HepG2 (cell line): ENCODE measurements around the gene IL18. TPM values are rescaled to one million over a fixed set of nuclear protein-coding genes. Genes with fewer than 3 reads are reported as not detected.

Source experiments
- ATAC-seq: fragments of 200-7000 bp; cut with Tn5 transposase; 3 replicates; pipeline ENCODE4 v1.9.1; 2020; ENCODE audit warnings: mild to moderate bottlenecking, moderate library complexity
- BruUV-seq: library from RNA; stranded (reverse); fragments of 400-500 nt; replicated peaks from 2 replicates; lab custom pipeline; 2021; lab: Mats Ljungman, UMichigan
- CTCF ChIA-PET: fragments of 300-600 bp; formaldehyde crosslinking; extraction: SDS; loops from one replicate; lab custom pipeline; 2021; ENCODE audit warnings: low total read pairs, inconsistent platforms, low intra/inter-chr PET ratio; lab: Yijun Ruan, JAX
- POLR2A ChIA-PET: fragments of 350-600 bp; sonication (Branson Sonifier 250); formaldehyde crosslinking; loops from one replicate; lab custom pipeline; 2020; ENCODE audit warnings: antibody characterized with exemption, inconsistent platforms; lab: Yijun Ruan, JAX
- DNase-seq: peaks from one replicate; pipeline ENCODE4 v3.0.0-alpha.2; 2015; ENCODE audit warnings: low spot score
- FAIRE-seq: peaks from 3 replicates; lab custom pipeline; 2011; peaks lifted over from hg19 to GRCh38; lab: Jason Lieb, UNC
- H2AFZ ChIP-seq: one replicate; pipeline ENCODE4 v1.6.1; 2011; ENCODE audit warnings: low read length, inconsistent platforms
- H3K27ac ChIP-seq: fragments of 300-600 bp; 3 replicates; pipeline ENCODE4 v1.8.0; 2011; ENCODE audit warnings: mixed run types, mild to moderate bottlenecking, mixed read lengths, low read length, inconsistent platforms; ENCODE audit not compliant: insufficient read depth; ENCODE audit errors: extremely low read length
- H3K27me3 ChIP-seq, 2 experiments: fragments of 200-600 bp in 1 of 2; 2 replicates in 1 of 2; 3 replicates in 1 of 2; pipeline versions ENCODE4 v1.6.0 to v1.8.0; 2011; ENCODE audit warnings: low read length in 2 of 2, mild to moderate bottlenecking in 2 of 2, moderate library complexity in 2 of 2, inconsistent platforms in 1 of 2; ENCODE audit not compliant: insufficient read depth in 2 of 2, control insufficient read depth in 1 of 2
- H3K36me3 ChIP-seq, 2 experiments: fragments of 200-600 bp in 1 of 2; replicated peaks in 1 of 2; 2 replicates in 1 of 2; 3 replicates in 1 of 2; pipeline versions ENCODE4 v1.5.1 to v1.8.0; 2011; ENCODE audit warnings: low read length in 2 of 2, inconsistent platforms in 1 of 2; ENCODE audit not compliant: insufficient read depth in 2 of 2, control insufficient read depth in 1 of 2
- H3K4me1 ChIP-seq: 2 replicates; pipeline ENCODE4 v1.5.1; 2012; ENCODE audit warnings: low read length, inconsistent platforms; ENCODE audit not compliant: insufficient read depth
- H3K4me2 ChIP-seq: 2 replicates; pipeline ENCODE4 v1.6.0; 2011; ENCODE audit warnings: low read depth, low read length, inconsistent platforms
- H3K4me3 ChIP-seq, 3 experiments: fragments of 200-600 bp in 1 of 3; sonication (generic), shearing (Covaris generic) in 1 of 3; replicated peaks in 1 of 3; 2 replicates each; pipeline ENCODE4 v1.5.1; 2011 to 2016; ENCODE audit warnings: low read length in 3 of 3, inconsistent platforms in 2 of 3, low read depth in 2 of 3, mild to moderate bottlenecking in 2 of 3, control low read depth in 1 of 3, mixed read lengths in 1 of 3; ENCODE audit not compliant: insufficient read depth in 1 of 3
- H3K79me2 ChIP-seq: one replicate; pipeline ENCODE4 v1.6.1; 2011; ENCODE audit warnings: low read length, inconsistent platforms; ENCODE audit not compliant: insufficient read depth
- H3K9ac ChIP-seq: 2 replicates; pipeline ENCODE4 v1.6.0; 2011; ENCODE audit warnings: mild to moderate bottlenecking, low read depth, low read length, inconsistent platforms; ENCODE audit not compliant: insufficient read depth
- H3K9me3 ChIP-seq: 2 replicates; pipeline ENCODE4 v1.5.1; 2012; ENCODE audit warnings: mild to moderate bottlenecking, low read length
- H4K20me1 ChIP-seq: 2 replicates; pipeline ENCODE4 v1.6.0; 2011; ENCODE audit warnings: inconsistent platforms, mild to moderate bottlenecking, low read length, moderate library complexity; ENCODE audit not compliant: insufficient read depth
- HDAC6 ChIP-seq: fragments of 200-600 bp; sonication (generic); IDR thresholded peaks from 2 replicates; pipeline ENCODE4 v1.7.0; 2017; ENCODE audit warnings: mild to moderate bottlenecking, antibody characterized with exemption, low read length, low read depth
- HOXA9 ChIP-seq: sonication (generic); formaldehyde crosslinking; IDR thresholded peaks from 2 replicates; pipeline ENCODE4 v1.8.1; 2022; ENCODE audit warnings: missing genetic modification reagents, mild to moderate bottlenecking, moderate library complexity, borderline replicate concordance
- ISL2 ChIP-seq: sonication (generic); formaldehyde crosslinking; IDR thresholded peaks from 2 replicates; pipeline ENCODE4 v1.5.0; 2020; ENCODE audit warnings: missing genetic modification reagents
- NRL ChIP-seq: sonication (generic); formaldehyde crosslinking; IDR thresholded peaks from 2 replicates; pipeline ENCODE4 v1.5.0; 2020; ENCODE audit warnings: missing genetic modification reagents, mild to moderate bottlenecking, moderate library complexity, borderline replicate concordance
- PRPF4 ChIP-seq: fragments of 200-400 bp; formaldehyde crosslinking; IDR thresholded peaks from 2 replicates; pipeline ENCODE4 v1.6.1; 2016; ENCODE audit warnings: low read length, low read depth; ENCODE audit not compliant: poor library complexity, severe bottlenecking
- SCMH1 ChIP-seq: sonication (generic); formaldehyde crosslinking; IDR thresholded peaks from 2 replicates; pipeline ENCODE4 v1.9.0; 2021; ENCODE audit warnings: missing genetic modification reagents, mild to moderate bottlenecking, borderline replicate concordance
- SYNCRIP ChIP-seq: fragments of 200-400 bp; formaldehyde crosslinking; IDR thresholded peaks from 2 replicates; pipeline ENCODE4 v1.6.1; 2018; ENCODE audit warnings: mild to moderate bottlenecking, low read depth, low read length; ENCODE audit not compliant: insufficient read depth
- TOPORS ChIP-seq: sonication (generic); formaldehyde crosslinking; IDR thresholded peaks from 2 replicates; pipeline ENCODE4 v1.8.0; 2023; ENCODE audit warnings: mild to moderate bottlenecking, missing genetic modification reagents
- ZBTB21 ChIP-seq: sonication (generic); formaldehyde crosslinking; IDR thresholded peaks from 2 replicates; pipeline ENCODE4 v1.4.0; 2020; ENCODE audit warnings: missing genetic modification reagents
- ZBTB8A ChIP-seq: sonication (generic); formaldehyde crosslinking; IDR thresholded peaks from 2 replicates; pipeline ENCODE4 v1.4.0; 2020; ENCODE audit warnings: mild to moderate bottlenecking, low read depth, missing genetic modification reagents, borderline replicate concordance
- ZMYM3 ChIP-seq: sonication (generic); formaldehyde crosslinking; IDR thresholded peaks from 2 replicates; pipeline ENCODE4 v1.5.1; 2020; ENCODE audit warnings: mild to moderate bottlenecking, missing genetic modification reagents
- ZMYM4 ChIP-seq: sonication (generic); formaldehyde crosslinking; IDR thresholded peaks from 2 replicates; pipeline ENCODE4 v1.8.1; 2023; ENCODE audit warnings: mild to moderate bottlenecking, missing genetic modification reagents
- ZNF441 ChIP-seq: sonication (generic); formaldehyde crosslinking; IDR thresholded peaks from 2 replicates; pipeline ENCODE4 v1.7.0; 2021; ENCODE audit warnings: missing genetic modification reagents, borderline replicate concordance
- ZNF772 ChIP-seq: sonication (generic); formaldehyde crosslinking; IDR thresholded peaks from 2 replicates; pipeline ENCODE4 v1.5.0; 2020; ENCODE audit warnings: mild to moderate bottlenecking, missing genetic modification reagents
- ZNF83 ChIP-seq: sonication (generic); formaldehyde crosslinking; IDR thresholded peaks from 2 replicates; pipeline ENCODE4 v1.4.0; 2020; ENCODE audit warnings: missing genetic modification reagents, mild to moderate bottlenecking, borderline replicate concordance
- WGBS: methylation state at CpG from one replicate; pipeline ENCODE4 v1.1.6; 2017; ENCODE audit warnings: low lambda C conversion rate; 5-methylcytosine and 5-hydroxymethylcytosine counted together
- in situ Hi-C: cut with HindIII; loops from 2 replicates; pipeline ENCODE4 v1.10.0; 2017; ENCODE audit warnings: low pct_unique_long_range_greater_than_20kb; ENCODE audit not compliant: extremely low pct_ligation_motif_present
- intact Hi-C: fragments of 100-400 bp; cut with micrococcal nuclease; formaldehyde crosslinking; loops from one replicate; pipeline ENCODE4 v1.10.0; 2022; ENCODE audit not compliant: unreplicated experiment
- polyA plus RNA-seq, 8 experiments: library from polyadenylated mRNA; depleted of rRNA in 3 of 8; stranded (reverse) in 7 of 8; unstranded in 1 of 8; fragments of >200 nt; fragmentation: Illumina TruSeq in 4 of 8; extraction: Trizol in 4 of 8; gene quantifications; 2 replicates each; pipeline versions ENCODE4 v1.2.1 to v1.2.3, GENCODE V29; 2011 to 2016; ENCODE audit warnings: low read depth in 4 of 8, missing spikeins in 1 of 8, mixed read lengths in 1 of 8; ENCODE audit not compliant: insufficient read depth in 1 of 8
- total RNA-seq, 5 experiments: library from RNA; depleted of rRNA; stranded (reverse); fragments of >200 nt; fragmentation: Illumina TruSeq; extraction: Trizol; gene quantifications; 2 replicates each; pipeline ENCODE4 v1.2.3, GENCODE V29; 2016; ENCODE audit warnings: low read depth in 1 of 5
- TF ChIP-seq, protein P1 (sequence below): sonication (generic); formaldehyde crosslinking; IDR thresholded peaks from 2 replicates; pipeline ENCODE4 v1.5.0; 2020; ENCODE audit warnings: missing genetic modification reagents, mild to moderate bottlenecking, borderline replicate concordance
- TF ChIP-seq, protein P2 (sequence below): sonication (generic); formaldehyde crosslinking; IDR thresholded peaks from 2 replicates; pipeline ENCODE4 v1.4.0; 2020; ENCODE audit warnings: missing genetic modification reagents

Gene IL18
- total and polyA plus RNA-seq, 2 of the 13 experiments (the other 11 are each of a cell fraction or from before 2014, with no cell fraction given), result 0.89 to 2.7 TPM

DNA sequence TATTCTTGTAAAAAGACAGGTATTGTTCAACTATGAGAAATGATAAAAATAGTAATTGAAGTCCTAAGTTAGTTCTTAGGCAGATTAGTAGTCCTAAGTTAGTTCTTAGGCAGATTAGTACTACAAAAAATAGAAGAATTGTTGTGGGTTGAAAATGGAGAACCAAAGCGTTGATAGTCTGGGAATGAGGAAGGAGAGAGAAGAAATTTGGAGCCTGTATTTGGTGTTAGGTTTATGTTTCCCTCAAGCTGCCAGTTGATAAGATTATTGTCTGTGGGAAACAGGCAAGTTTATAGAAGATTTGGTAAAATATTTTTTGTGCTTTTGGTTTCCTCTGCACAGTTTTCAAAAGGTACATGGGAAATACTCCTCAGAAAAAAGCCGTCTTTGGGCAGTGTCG is 15.0 kb upstream of the IL18 start:
- Histone ChIP-seq H3K4me2 (no peak overlapping the region), H3K36me3 (no peaks in the 10 kb centered on the region), H3K4me3 (no peak overlapping the region), H3K27ac (no peak overlapping the region), H2AFZ (no peak overlapping the region), H3K9me3 (no peaks in the 10 kb centered on the region), H3K9ac (no peak overlapping the region), H3K27me3 (no peaks in the 10 kb centered on the region; a peak in 1 of 5 replicates), H3K79me2 (no peaks in the 10 kb centered on the region), H4K20me1 (no peaks in the 10 kb centered on the region), H3K4me1 (peaks cover 13% of the 10 kb centered on the region)
- intact Hi-C loops, result no loop called here
- 65% methylated on average over 3 of the region's 3 CpGs for WGBS
- POLR2A ChIA-PET, result no interaction called here
- CTCF ChIA-PET, result no interaction called here
- TF ChIP-seq ZMYM3 (CRISPR knock-in tag), result no peak
- TF ChIP-seq, protein P1, sequence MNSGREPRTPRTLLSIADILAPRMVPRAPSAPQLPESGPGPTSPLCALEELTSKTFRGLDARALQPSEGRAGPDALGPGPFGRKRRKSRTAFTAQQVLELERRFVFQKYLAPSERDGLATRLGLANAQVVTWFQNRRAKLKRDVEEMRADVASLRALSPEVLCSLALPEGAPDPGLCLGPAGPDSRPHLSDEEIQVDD (CRISPR knock-in tag), result no peak
- TF ChIP-seq HOXA9, result no peak
- no peak for FAIRE-seq
- BruUV-seq, result no TSS peak
- no peak for ATAC-seq
- in situ Hi-C loops, result loop anchor here (5.0 kb wide), 1 partner anchor 67 kb away; no protein-coding TSS in a partner anchor
- DNase-seq, result no peak

DNA sequence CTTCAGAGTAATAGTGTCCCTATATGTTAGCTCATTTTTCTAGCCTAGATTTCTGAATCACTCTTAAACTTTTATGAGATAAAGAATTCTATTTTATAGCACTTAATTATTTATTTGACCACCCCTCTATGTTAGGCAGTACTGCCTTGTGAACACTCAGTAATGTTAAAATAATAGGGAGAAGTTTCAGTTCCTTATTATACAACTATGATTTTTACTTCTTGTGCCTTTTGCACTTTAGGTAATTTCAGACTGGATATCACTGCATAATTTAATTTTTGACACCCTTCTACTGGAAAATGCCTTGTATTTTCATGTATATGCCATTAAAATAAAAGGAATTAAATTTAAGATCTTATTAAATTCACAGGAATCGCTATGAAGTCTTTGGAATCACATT is 14.5 kb upstream of the IL18 start:
- intact Hi-C loops, result no loop called here
- no TSS peak for BruUV-seq
- FAIRE-seq (no peak), ATAC-seq (no peak), DNase-seq (no peak)
- no peaks in the 10 kb centered on the region for H3K36me3 ChIP-seq
- in situ Hi-C loops, result loop anchor here (5.0 kb wide), 1 partner anchor 66 kb away; no protein-coding TSS in a partner anchor
- no peak overlapping the region for H3K4me3 ChIP-seq
- 38% methylated on average over 1 of the region's 1 CpG for WGBS
- POLR2A ChIA-PET, result no interaction called here
- no peaks in the 10 kb centered on the region for H4K20me1 ChIP-seq
- no peaks in the 10 kb centered on the region; a peak in 1 of 5 replicates for H3K27me3 ChIP-seq
- CTCF ChIA-PET, result no interaction called here
- no peak overlapping the region for H2AFZ ChIP-seq
- H3K4me1 ChIP-seq, result peaks cover 13% of the 10 kb centered on the region
- no peak overlapping the region for H3K27ac ChIP-seq
- H3K4me2 ChIP-seq, result no peak overlapping the region
- H3K9me3 ChIP-seq, result no peaks in the 10 kb centered on the region
- no peak overlapping the region for H3K9ac ChIP-seq
- no peaks in the 10 kb centered on the region for H3K79me2 ChIP-seq
- TF ChIP-seq HDAC6 (no peak), ZMYM4 (no peak), ISL2 (CRISPR knock-in tag) (no peak), NRL (no peak), ZBTB8A (no peak), ZNF772 (CRISPR knock-in tag) (no peak), ZNF83 (CRISPR knock-in tag) (no peak), ZBTB21 (CRISPR knock-in tag) (no peak), SYNCRIP (no peak), ZNF441 (CRISPR knock-in tag) (no peak), PRPF4 (no peak), SCMH1 (no peak), TOPORS (no peak)
- TF ChIP-seq, protein P2, sequence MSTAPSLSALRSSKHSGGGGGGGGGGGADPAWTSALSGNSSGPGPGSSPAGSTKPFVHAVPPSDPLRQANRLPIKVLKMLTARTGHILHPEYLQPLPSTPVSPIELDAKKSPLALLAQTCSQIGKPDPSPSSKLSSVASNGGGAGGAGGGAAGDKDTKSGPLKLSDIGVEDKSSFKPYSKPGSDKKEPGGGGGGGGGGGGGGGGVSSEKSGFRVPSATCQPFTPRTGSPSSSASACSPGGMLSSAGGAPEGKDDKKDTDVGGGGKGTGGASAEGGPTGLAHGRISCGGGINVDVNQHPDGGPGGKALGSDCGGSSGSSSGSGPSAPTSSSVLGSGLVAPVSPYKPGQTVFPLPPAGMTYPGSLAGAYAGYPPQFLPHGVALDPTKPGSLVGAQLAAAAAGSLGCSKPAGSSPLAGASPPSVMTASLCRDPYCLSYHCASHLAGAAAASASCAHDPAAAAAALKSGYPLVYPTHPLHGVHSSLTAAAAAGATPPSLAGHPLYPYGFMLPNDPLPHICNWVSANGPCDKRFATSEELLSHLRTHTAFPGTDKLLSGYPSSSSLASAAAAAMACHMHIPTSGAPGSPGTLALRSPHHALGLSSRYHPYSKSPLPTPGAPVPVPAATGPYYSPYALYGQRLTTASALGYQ (CRISPR knock-in tag), result no peak
